AG04450 (cell line): ENCODE results near the gene HAPLN3. TPM values are rescaled to one million over a fixed set of nuclear protein-coding genes. Genes with fewer than 3 reads are reported as not detected.

Experiments
- CTCF ChIA-PET: fragments of 300-600, 350-600 bp; formaldehyde crosslinking; extraction: SDS; loops from one replicate; lab custom pipeline; 2022; ENCODE audit warnings: antibody characterized with exemption, inconsistent platforms; lab: Charles Lee
- POLR2A ChIA-PET: fragments of 350-600 bp; formaldehyde crosslinking; extraction: SDS; loops from one replicate; lab custom pipeline; 2021; ENCODE audit warnings: antibody characterized with exemption, inconsistent platforms; lab: Yijun Ruan, JAX
- DNase-seq: peaks from one replicate; pipeline ENCODE4 v3.0.0-alpha.2; 2011; ENCODE audit warnings: low read depth, low spot score
- H3K27ac ChIP-seq: one replicate; pipeline ENCODE4 v1.5.1; 2012; ENCODE audit warnings: low read depth, low read length, control low read depth
- H3K27me3 ChIP-seq: one replicate; pipeline ENCODE4 v1.6.0; 2012; ENCODE audit warnings: low read length; ENCODE audit not compliant: control insufficient read depth, insufficient read depth
- H3K4me3 ChIP-seq: 2 replicates; pipeline ENCODE4 v1.5.1; 2011; ENCODE audit warnings: mild to moderate bottlenecking, low read depth, low read length, control low read depth
- H3K9me3 ChIP-seq: 2 replicates; pipeline ENCODE4 v1.5.1; 2012; ENCODE audit warnings: low read length; ENCODE audit not compliant: control insufficient read depth, insufficient read depth
- CTCF ChIP-seq: IDR thresholded peaks from 2 replicates; pipeline ENCODE4 v1.5.1; 2011; ENCODE audit warnings: low read depth, low read length, control low read depth, inconsistent platforms
- polyA plus RNA-seq: library from polyadenylated mRNA; depleted of rRNA; stranded (reverse); fragments of >200 nt; gene quantifications from 2 replicates; pipeline ENCODE4 v1.2.3, GENCODE V29; 2011

The HAPLN3 gene
- polyA plus RNA-seq, 1 experiment = 5.6 TPM

- peak within 1 kb of the TSS; percentile 80 for H3K4me3 ChIP-seq
- ChIA-PET POLR2A (interaction anchor here (0.6 to 1.3 kb wide), 3 partner anchors 9 to 275 kb away, joined by 3 to 5 read pairs (median 3); no protein-coding TSS in a partner anchor), CTCF (interaction anchor here (1.4 kb wide), 1 partner anchor 144 kb away, joined by 4 read pairs; no protein-coding TSS in a partner anchor)
- peak within 1 kb of the TSS; percentile 80 for H3K27ac ChIP-seq
- no peak for DNase-seq
- 0 out of 2 replicates have a peak, but pooled peaks have one; percentile 6 for TF ChIP-seq CTCF
- no peaks in the 10 kb centered on the region; the same call in 1 of the 2 replicates for H3K9me3 ChIP-seq
- no peaks in the 10 kb centered on the region for H3K27me3 ChIP-seq
These were observed 17.9 kb upstream of the HAPLN3 start, which contains the start of gene MFGE8 for GRCh38 chr15:88913017-88913849. Gene MFGE8 (minus strand): TSS chr15:88913379. CDS start chr15:88913319, 60 bp downstream.

- CTCF ChIA-PET = interaction anchor here (0.6 to 1.4 kb wide), 4 partner anchors 9 to 145 kb away, joined by 4 to 6 read pairs (median 4); no protein-coding TSS in a partner anchor
- Histone ChIP-seq H3K9me3 (no peaks in the 10 kb centered on the region; the same call in 1 of the 2 replicates), H3K4me3 (peak overlapping the region; percentile 80), H3K27ac (peak overlapping the region; percentile 80), H3K27me3 (no peaks in the 10 kb centered on the region)
- POLR2A ChIA-PET = interaction anchor here (0.7 to 1.3 kb wide), 7 partner anchors 9 to 274 kb away, joined by 3 to 4 read pairs (median 3); partner anchors contain the start of gene ISG20
- TF ChIP-seq CTCF = no peak
- DNase-seq = no peak
These were observed 17.2 kb upstream of the HAPLN3 start for GRCh38 chr15:88912500-88912921.

GRCh38 chr15:88911766-88912118 is 16.4 kb upstream of the HAPLN3 start:
- H3K27ac ChIP-seq = peak overlapping the region; percentile 80
- no peak for TF ChIP-seq CTCF
- CTCF ChIA-PET = interaction anchor here (1.0 to 1.6 kb wide), 5 partner anchors 8 to 266 kb away, joined by 3 to 9 read pairs (median 4); no protein-coding TSS in a partner anchor
- H3K9me3 ChIP-seq = no peaks in the 10 kb centered on the region; the same call in 1 of the 2 replicates
- peak overlapping the region; percentile 80 for H3K4me3 ChIP-seq
- POLR2A ChIA-PET = interaction anchor here (0.5 to 1.3 kb wide), 7 partner anchors 10 to 92 kb away, joined by 3 to 4 read pairs (median 3); no protein-coding TSS in a partner anchor
- no peak for DNase-seq
- H3K27me3 ChIP-seq = no peaks in the 10 kb centered on the region

GRCh38 chr15:88909956-88910831 is 14.8 kb upstream of the HAPLN3 start:
- no peak for TF ChIP-seq CTCF
- H3K27ac ChIP-seq = no peak overlapping the region
- ChIA-PET CTCF (interaction anchor here (1.1 to 1.5 kb wide), 4 partner anchors 13 to 108 kb away, joined by 3 to 6 read pairs (median 3); no protein-coding TSS in a partner anchor), POLR2A (interaction anchor here (0.6 kb wide), 1 partner anchor 113 kb away, joined by 3 read pairs; no protein-coding TSS in a partner anchor)
- H3K27me3 ChIP-seq = no peaks in the 10 kb centered on the region
- no peaks in the 10 kb centered on the region; the same call in 1 of the 2 replicates for H3K9me3 ChIP-seq
- no peak for DNase-seq
- H3K4me3 ChIP-seq = 0 out of 2 replicates have a peak overlapping the region, but pooled peaks have one; percentile 10
